Measurements from ENCODE around the gene UVSSA. TPM values are rescaled to one million over a fixed set of nuclear protein-coding genes. Genes with fewer than 3 reads are reported as not detected.

The UVSSA gene
- polyA plus RNA-seq, 10 donors = 4.5 to 10.9 (median 8.2) TPM

DNA sequence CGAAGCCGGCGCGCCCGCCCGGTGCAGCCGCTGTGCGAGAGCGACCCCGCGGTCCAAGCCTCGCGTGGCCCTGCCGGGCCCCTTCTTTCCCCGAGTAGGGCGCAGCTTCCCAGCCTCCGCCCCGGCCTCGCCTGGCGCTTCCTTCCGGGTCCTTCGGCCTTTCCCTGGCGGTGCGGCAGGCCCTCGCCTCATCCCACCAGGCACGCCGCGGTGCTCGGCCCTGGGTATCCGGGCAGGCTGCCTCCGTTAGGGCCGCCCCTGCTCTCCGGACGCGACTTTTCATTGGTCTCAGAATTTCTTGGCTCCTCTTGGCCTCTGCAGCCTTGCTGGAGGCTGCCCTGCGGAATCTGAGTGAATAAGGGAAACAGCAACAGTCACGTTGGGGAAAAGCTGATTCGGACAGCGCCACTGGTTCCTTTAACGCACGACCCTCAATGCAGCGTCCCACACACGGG is 429 bp downstream of the UVSSA start:
- DNase-seq = peak; percentile 71 to 96 (median 88)

DNA sequence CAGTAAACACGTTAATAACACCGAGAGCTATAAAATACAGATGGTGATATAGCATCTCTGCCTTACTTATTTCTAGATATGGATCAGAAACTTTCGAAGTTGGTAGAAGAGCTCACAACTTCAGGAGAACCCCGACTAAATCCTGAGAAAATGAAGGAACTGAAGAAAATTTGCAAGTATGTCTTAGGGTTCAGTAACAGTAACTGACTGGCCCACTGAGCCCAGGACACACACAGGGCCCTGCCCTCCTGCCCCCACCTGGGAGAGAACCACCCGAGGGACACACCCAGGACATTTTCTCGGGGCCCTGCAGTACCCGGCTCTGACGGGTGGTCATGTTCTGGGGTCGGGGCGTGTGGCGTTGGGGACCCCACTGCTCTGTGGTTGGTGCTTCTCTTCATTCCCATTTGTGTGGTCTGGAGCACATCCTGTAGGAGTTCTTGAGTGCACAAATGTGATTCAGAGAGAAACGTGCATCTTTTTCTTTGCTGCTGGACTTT is 1.1 kb downstream of the UVSSA start:
- no peak for DNase-seq

- DNase-seq = no peak
Measured at GRCh38 chr4:1348746-1349145, 1.7 kb downstream of the UVSSA start.

DNA sequence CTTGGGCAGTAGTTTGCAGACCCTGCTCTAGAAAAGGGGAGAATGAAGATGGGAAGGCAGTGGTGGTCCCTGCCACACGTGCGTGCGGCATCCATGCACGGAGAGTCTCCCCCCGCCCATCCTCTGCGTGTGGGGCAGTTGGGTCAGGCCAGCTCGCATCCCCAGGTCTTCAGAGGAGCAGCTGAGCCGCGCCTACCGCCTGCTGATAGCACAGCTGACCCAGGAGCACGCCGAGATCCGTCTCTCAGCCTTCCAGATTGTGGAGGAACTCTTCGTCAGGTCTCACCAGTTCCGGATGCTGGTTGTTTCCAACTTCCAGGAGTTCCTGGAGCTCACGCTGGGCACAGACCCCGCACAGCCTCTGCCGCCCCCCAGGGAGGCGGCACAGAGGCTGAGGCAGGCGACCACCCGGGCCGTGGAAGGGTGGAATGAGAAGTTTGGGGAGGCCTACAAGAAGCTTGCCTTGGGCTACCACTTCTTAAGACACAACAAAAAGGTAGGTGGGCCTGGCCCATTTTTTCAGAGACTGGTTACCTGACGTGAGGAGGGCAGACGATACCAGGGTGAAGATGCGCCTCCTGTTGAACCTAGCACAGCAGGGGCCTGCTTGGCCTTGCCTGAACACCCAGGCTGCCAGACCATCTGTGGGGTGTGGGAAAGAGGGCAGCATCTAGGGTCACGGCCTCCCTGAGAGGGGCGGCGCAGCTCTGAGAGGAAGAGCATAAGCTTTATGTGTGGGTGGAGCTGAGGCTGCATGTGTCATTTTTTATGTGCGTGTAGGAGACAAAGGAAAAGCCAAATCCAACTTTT is 2.6 kb downstream of the UVSSA start:
- DNase-seq = no peak

- DNase-seq = no peak
Measured at GRCh38 chr4:1350169-1350520, 3.1 kb downstream of the UVSSA start.

GRCh38 chr4:1351854-1352566 is 5.0 kb downstream of the UVSSA start:
- peak in 2 of 3 donors; percentile 81 to 85 for DNase-seq

GRCh38 chr4:1352567-1352900 is 5.5 kb downstream of the UVSSA start:
- no peak for DNase-seq

DNA sequence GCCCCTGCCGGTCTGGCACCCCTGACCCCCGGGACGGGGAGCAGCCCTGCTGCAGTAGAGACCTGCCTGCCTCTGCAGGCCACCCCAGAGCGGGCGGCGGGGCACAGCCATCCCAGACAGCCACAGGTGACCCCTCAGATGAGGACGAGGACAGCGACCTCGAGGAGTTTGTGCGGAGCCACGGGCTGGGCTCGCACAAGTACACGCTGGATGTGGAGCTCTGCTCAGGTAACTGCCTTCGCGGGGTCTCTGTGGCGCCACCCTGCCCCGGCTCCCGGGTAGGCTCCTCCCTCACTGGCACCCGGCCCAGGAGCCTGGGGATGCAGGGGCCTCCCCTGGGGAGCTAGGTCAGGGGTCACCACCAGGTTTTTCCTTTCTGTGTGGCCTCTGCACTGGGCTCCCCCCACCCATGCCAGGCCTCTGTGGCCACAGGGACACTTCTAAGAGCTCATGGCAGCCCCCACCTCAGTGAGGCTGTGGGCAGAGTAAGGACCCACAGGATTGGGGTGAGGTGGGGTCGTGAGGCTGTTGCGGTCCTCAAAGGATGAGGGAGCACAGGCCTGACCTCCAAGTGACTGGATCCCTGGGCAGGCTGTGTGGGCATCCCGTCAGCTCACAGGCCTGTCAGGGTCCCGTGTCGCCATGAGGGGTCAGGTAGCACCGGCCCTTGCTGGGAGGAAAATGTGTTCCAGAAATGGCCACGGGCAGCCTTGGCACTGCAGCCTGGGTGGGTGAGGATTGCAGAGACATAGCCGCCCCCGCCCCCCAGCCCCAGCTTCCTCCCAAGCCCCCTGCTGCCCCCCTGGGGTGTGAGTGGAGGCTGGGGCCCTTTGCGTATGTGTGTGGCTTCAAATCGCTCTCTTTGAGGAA is 6.4 kb downstream of the UVSSA start:
- no peak for DNase-seq

GRCh38 chr4:1354136-1354982 is 7.4 kb downstream of the UVSSA start:
- no peak for DNase-seq

DNA sequence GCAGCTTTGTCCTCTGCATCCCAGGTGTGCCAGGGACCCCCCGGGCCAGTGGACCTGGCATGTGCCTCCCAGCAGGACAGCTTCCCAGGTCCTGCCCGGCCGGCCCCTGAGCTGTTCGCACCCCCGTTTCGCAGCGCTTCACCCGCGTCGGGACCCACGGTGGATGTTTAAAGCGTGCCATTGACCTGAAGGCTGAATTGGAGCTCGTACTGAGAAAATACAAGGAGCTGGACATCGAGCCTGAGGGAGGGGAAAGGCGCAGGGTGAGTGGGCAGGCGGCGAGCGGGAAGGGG is 7.9 kb downstream of the UVSSA start:
- no peak for DNase-seq

DNA sequence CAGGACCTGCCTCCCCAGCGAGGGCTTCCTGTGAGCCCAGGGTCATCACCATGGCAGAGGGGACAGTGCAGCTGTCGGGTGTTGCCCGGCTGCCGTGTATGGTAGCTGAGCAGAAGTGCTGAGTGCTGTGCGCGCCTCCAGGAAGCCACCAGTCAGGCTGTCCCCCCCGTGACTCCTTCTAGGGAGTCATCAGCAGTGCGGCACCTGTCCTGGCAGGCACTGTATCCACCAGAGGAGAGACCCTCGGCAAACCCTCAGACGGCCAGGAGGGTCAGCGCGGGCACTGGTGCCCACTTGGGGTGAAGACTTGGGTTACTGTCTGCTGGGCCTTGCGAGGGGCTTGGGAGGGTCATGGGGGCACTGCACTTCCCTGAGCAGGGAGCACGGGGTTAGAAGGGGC is 8.4 kb downstream of the UVSSA start:
- no peak for DNase-seq

- DNase-seq = peak; percentile 29 to 72 (median 57)
Measured at GRCh38 chr4:1356181-1356998, 9.4 kb downstream of the UVSSA start.

DNA sequence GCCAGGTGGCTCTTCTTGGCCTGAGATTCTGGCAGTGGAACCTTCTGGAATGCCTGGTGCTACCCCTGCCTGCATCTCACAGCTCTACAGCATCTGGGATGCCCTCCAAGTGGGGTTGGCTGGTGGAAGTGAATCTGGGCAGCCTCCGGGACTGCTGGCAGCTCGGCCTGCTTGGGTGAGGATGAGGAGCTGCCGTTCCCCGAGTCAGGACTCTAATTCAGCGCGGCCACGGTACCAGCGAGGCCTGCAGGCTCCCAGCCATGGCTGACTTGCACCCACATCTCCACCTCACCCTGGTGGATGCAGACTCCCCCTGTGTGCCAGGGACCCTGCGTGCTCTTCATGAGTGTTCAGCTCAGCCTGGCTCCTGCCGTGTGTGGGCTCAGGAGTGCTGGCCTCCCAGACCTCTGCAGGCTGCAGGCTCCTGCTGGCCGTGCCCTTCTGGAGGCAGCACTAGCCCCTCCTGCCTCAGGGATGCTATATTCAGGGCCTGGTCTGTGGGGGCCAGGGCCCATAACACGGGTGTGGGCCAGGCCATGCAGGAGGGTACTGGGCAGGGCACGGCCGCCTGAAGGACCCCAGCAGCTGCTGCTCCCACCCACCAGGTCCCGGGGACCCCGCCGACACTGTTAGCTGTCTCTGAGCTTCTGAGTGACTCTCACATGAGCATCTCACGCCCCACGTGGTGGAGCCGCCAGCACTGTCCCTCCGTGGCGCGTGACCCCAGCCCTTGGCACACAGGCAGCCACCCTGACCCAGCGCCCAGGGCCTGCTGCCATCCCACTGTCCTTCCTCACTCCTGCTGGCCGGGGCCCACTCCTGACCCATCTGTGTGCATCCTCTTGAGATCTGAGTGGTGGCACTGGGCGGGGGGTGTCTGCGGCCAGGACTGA is 10.6 kb downstream of the UVSSA start:
- no peak for DNase-seq

- no peak for DNase-seq
Measured at GRCh38 chr4:1358421-1359143, 11.6 kb downstream of the UVSSA start.

- peak in 1 of 3 donors; percentile 18 for DNase-seq
Measured at GRCh38 chr4:1359144-1359501, 12.1 kb downstream of the UVSSA start.

- no peak for DNase-seq
Measured at GRCh38 chr4:1359976-1360375, 13.0 kb downstream of the UVSSA start.

DNA sequence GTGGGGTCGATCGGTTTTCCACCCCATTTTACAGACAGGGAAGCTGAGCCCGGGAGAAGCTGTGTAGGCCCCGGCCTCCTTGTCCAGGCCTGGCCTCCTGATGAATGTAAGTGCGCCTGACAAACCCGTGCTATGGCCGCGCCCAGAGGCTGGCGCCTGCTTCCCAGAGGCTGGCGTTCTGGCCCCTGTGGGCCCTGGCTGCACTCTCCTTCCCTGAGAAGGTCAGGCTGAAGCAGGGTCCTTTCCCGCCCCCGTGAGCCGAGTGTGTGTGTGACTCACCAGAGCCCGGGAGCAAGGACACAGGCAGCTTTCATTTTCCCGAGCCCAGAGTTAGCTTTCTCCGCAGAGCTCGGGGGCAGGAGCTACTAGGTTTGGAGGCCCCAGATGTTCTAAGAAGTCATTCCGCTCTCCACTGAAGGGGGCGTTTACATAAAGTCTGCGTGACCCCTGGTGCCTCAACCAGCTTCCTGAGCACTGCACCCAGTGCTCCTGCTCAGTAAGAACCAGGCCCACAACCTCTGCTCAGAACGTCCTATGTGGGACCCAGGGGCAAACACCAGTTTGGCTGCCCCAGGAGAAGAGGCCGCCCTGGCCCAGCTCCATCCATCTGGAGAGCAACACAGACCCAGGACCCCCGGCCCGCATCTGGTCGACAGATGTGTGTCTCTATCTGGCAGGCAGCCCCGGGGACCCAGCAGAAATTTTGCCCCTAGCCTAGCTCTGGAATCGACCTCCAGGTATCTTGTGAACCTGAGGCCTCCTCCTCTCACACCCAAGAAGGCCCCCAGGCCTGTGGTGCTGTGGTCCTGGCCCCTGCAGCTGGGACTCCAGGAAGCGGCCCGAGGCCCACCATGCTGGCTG is 13.6 kb downstream of the UVSSA start:
- DNase-seq = peak in 1 of 3 donors; percentile 13

DNA sequence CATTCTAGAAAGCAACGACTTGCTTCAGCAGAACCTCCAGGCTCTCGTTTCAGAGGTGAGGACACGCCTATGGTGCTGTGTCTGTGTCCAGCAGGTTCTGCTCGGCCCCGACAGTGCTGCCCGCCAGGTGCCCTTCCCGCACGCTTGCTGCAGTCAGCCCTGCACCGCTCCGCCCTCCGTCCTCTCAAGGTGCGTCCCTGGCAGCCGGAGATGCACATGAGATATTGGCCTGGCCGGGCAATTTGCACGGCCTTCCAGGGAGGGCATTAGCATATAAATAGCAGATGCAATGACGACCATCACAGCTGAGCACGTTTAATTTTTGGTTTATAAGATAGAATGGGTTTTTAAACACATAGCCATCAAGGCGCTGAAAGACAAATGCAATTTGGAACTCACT is 14.4 kb downstream of the UVSSA start:
- DNase-seq = no peak

All from muscle of back (tissue), 11 donors.